Jurkat, Clone E6-1 (cell line): Measurements from ENCODE around the gene TBL1XR1. TPM values are rescaled to one million over a fixed set of nuclear protein-coding genes. Genes with fewer than 3 reads are reported as not detected.
A peak's percentile ranks its signal among the peaks of the same experiment; 100 is the strongest.

Experiments used
- DNase-seq: peaks from one replicate; pipeline ENCODE4 v3.0.0-alpha.2; 2011; ENCODE audit warnings: low read depth, low spot score
- H3K4me3 ChIP-seq: 2 replicates; pipeline ENCODE4 v1.5.1; 2011; ENCODE audit warnings: mild to moderate bottlenecking, low read length, control low read depth, moderate library complexity
- polyA plus RNA-seq: library from polyadenylated mRNA; unstranded; fragments of >200 nt; gene quantifications from one replicate; pipeline ENCODE4 v1.2.1, GENCODE V29; 2012; ENCODE audit warnings: missing spikeins; ENCODE audit not compliant: insufficient read length, insufficient read depth

Gene TBL1XR1
- polyA plus RNA-seq, result 43.9 TPM

- H3K4me3 ChIP-seq, result peak within 1 kb of the TSS; percentile 91
- peak; percentile 95 for DNase-seq
Observed at GRCh38 chr3:177197041-177197726, at the start of gene TBL1XR1. TBL1XR1 (minus strand) TSS chr3:177197482; CDS start chr3:177064977, 132,505 bp downstream.

GRCh38 chr3:177245250-177245649 lies 48.0 kb upstream of the TBL1XR1 start:
- DNase-seq, result no peak
- no peak overlapping the region for H3K4me3 ChIP-seq

GRCh38 chr3:177244606-177245005 lies 47.3 kb upstream of the TBL1XR1 start:
- DNase-seq, result peak; percentile 46
- no peak overlapping the region for H3K4me3 ChIP-seq

GRCh38 chr3:177238686-177239216 lies 41.5 kb upstream of the TBL1XR1 start:
- no peak overlapping the region for H3K4me3 ChIP-seq
- no peak for DNase-seq

GRCh38 chr3:177237206-177237605 lies 39.9 kb upstream of the TBL1XR1 start:
- no peak overlapping the region for H3K4me3 ChIP-seq
- no peak for DNase-seq

GRCh38 chr3:177236704-177237103 lies 39.4 kb upstream of the TBL1XR1 start:
- no peak overlapping the region for H3K4me3 ChIP-seq
- no peak for DNase-seq

GRCh38 chr3:177234121-177234520 lies 36.8 kb upstream of the TBL1XR1 start:
- no peak overlapping the region for H3K4me3 ChIP-seq
- DNase-seq, result no peak

GRCh38 chr3:177231242-177231641 lies 34.0 kb upstream of the TBL1XR1 start:
- DNase-seq, result no peak
- no peak overlapping the region for H3K4me3 ChIP-seq

- H3K4me3 ChIP-seq, result no peak overlapping the region
- no peak for DNase-seq
Observed at GRCh38 chr3:177230641-177231040, 33.4 kb upstream of the TBL1XR1 start.

GRCh38 chr3:177229791-177230190 lies 32.5 kb upstream of the TBL1XR1 start:
- DNase-seq, result no peak
- no peak overlapping the region for H3K4me3 ChIP-seq

GRCh38 chr3:177228601-177229190 lies 31.4 kb upstream of the TBL1XR1 start:
- no peak for DNase-seq
- no peak overlapping the region for H3K4me3 ChIP-seq

- peak; percentile 62 for DNase-seq
- H3K4me3 ChIP-seq, result no peak overlapping the region
Observed at GRCh38 chr3:177224414-177224813, 27.1 kb upstream of the TBL1XR1 start.

- H3K4me3 ChIP-seq, result no peak overlapping the region
- DNase-seq, result no peak
Observed at GRCh38 chr3:177221744-177222143, 24.5 kb upstream of the TBL1XR1 start.

GRCh38 chr3:177220136-177220974 lies 23.1 kb upstream of the TBL1XR1 start:
- DNase-seq, result no peak
- H3K4me3 ChIP-seq, result no peak overlapping the region

- no peak for DNase-seq
- H3K4me3 ChIP-seq, result no peak overlapping the region
Observed at GRCh38 chr3:177213801-177214535, 16.7 kb upstream of the TBL1XR1 start.

- no peak for DNase-seq
- H3K4me3 ChIP-seq, result no peak overlapping the region
Observed at GRCh38 chr3:177212756-177213155, 15.5 kb upstream of the TBL1XR1 start.

GRCh38 chr3:177212278-177212610 lies 15.0 kb upstream of the TBL1XR1 start:
- no peak overlapping the region for H3K4me3 ChIP-seq
- DNase-seq, result no peak

- no peak overlapping the region for H3K4me3 ChIP-seq
- DNase-seq, result no peak
Observed at GRCh38 chr3:177211503-177212277, 14.4 kb upstream of the TBL1XR1 start.
